Measurements from ENCODE around the gene CDC27. TPM values are rescaled to one million over a fixed set of nuclear protein-coding genes. Genes with fewer than 3 reads are reported as not detected.
"Not testable (repeated sequence)": the region's sequence is repeated elsewhere in the genome, so short reads cannot be mapped to it uniquely, and the experiment has no call there.

Gene CDC27
- total RNA-seq, 3 donors from 2014 or later = 52.0 to 67.5 (median 54.8) TPM

DNA sequence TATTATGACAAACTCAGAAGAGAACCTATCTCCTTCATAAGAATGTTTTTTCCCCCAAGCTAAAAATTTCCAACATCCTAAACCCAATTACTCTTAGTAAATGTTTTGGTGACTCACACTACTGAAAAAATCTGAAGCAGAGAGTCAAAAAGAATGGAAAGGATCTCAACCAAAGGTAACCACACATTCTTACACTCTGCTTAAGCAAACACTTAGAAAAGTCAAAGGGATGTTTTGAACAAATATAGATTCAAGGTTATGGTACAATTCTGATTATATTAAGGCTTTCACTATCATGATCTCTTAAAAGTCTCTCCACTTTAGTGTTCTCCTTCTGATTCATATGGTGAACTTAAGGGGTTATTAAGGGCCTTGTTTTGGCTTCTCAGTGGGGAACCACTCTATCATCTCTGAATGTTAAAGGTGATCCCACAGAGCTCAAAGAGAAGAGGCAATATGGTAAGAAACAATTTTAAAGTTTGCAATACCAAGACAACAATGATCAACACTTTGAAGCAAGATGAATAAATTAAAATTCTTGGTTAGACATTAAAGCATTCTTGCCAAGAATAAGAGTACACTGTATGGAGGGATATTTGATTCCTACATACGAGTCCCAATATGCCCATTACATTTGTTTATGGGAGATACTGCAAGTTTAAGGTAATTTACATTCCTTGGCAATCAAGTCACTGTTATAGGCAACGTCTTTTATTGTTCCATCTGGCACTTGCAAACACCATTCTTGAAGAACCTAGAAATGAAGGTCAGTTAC, 69.2 kb downstream of the CDC27 start:
- TF ChIP-seq, protein P1, sequence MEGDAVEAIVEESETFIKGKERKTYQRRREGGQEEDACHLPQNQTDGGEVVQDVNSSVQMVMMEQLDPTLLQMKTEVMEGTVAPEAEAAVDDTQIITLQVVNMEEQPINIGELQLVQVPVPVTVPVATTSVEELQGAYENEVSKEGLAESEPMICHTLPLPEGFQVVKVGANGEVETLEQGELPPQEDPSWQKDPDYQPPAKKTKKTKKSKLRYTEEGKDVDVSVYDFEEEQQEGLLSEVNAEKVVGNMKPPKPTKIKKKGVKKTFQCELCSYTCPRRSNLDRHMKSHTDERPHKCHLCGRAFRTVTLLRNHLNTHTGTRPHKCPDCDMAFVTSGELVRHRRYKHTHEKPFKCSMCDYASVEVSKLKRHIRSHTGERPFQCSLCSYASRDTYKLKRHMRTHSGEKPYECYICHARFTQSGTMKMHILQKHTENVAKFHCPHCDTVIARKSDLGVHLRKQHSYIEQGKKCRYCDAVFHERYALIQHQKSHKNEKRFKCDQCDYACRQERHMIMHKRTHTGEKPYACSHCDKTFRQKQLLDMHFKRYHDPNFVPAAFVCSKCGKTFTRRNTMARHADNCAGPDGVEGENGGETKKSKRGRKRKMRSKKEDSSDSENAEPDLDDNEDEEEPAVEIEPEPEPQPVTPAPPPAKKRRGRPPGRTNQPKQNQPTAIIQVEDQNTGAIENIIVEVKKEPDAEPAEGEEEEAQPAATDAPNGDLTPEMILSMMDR (IDR thresholded peaks at IDR 0.05) = no peak
- no peaks in the 10 kb centered on the region for H3K4me1 ChIP-seq (ENCODE audit: low read depth)
- intact Hi-C loops (cut with DNase I, micrococcal nuclease) = no loop called here
- H3K9me3 ChIP-seq = no peaks in the 10 kb centered on the region
- no peak for DNase-seq
- ATAC-seq = no peak
- H3K36me3 ChIP-seq (ENCODE audit: low read depth) = no peaks in the 10 kb centered on the region
- no peak overlapping the region for H3K4me3 ChIP-seq

DNA sequence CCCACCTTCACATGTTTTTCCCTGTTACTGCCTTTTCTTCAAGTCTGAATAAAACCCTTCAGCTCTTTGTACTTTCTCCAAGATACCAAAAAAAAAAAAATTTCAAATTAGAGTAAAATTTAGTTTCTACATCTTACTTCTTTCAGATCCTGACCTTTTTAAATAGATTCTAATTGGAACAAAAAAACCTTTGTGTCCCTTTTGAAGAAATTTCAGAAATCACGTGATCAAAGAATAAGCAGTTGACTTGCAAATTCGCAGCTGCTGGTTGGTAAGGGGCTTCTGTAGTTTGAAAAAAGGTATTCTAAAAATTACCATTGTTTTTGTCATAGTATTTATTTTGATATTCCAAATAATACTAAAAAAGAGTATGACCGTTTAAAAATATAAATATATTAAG, 71.7 kb downstream of the CDC27 start:
- no peak for DNase-seq
- Histone ChIP-seq H3K36me3 (ENCODE audit: low read depth) (no peaks in the 10 kb centered on the region), H3K4me1 (ENCODE audit: low read depth) (no peaks in the 10 kb centered on the region), H3K4me3 (no peak overlapping the region), H3K9me3 (no peaks in the 10 kb centered on the region)
- TF ChIP-seq, protein P1 (IDR thresholded peaks at IDR 0.05) = no peak
- intact Hi-C loops (cut with DNase I, micrococcal nuclease) = no loop called here
- ATAC-seq = no peak

DNA sequence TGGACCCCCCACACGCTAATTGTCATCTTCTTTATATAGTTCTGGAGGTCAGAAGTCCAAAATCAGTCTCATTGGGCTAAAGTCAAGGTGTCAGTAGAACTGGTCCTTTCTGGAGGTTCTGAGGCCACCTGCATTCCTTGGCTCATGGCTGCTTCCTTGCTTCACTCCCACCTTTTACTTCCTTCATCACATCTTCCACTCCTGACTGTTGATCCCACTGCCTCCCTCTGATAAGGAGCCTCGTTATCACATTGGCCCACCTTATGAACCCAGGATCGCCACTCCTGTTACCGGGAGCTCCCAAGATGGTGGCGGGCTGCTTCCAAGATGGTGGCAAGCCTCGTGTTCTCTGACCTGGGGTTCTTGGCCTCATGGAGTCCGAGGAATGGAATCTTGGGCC, 83.0 kb downstream of the CDC27 start:
- intact Hi-C loops (cut with DNase I, micrococcal nuclease) = no loop called here
- TF ChIP-seq, protein P1 (IDR thresholded peaks at IDR 0.05) = no peak
- Histone ChIP-seq H3K4me1 (ENCODE audit: low read depth) (no peaks in the 10 kb centered on the region), H3K4me3 (no peak overlapping the region), H3K36me3 (ENCODE audit: low read depth) (no peaks in the 10 kb centered on the region), H3K9me3 (no peaks in the 10 kb centered on the region)
- ATAC-seq (no peak), DNase-seq (no peak)

DNA sequence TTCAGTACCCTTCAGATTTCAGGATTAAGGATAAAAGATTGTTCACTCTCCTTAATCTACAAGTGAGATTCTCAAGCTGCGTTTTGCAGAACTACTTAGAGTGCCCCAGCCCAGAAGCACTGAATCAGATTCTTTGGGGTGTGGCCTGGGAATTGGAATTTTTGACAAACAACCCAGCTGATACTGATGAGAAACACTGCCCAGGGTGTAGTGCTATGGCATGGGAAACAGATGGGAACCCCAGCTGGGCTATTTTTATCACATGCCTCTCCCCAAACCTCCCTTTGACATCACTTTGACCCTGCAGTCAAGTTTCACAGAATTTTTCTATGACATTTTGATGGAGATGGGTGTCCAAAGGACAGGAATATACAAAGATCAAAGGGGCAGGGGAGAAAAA, 83.8 kb downstream of the CDC27 start:
- ATAC-seq; H3K9me3 ChIP-seq; H3K4me1 ChIP-seq (ENCODE audit: low read depth); intact Hi-C loops (cut with DNase I, micrococcal nuclease); DNase-seq; H3K36me3 ChIP-seq (ENCODE audit: low read depth); H3K4me3 ChIP-seq: not testable (repeated sequence)

DNA sequence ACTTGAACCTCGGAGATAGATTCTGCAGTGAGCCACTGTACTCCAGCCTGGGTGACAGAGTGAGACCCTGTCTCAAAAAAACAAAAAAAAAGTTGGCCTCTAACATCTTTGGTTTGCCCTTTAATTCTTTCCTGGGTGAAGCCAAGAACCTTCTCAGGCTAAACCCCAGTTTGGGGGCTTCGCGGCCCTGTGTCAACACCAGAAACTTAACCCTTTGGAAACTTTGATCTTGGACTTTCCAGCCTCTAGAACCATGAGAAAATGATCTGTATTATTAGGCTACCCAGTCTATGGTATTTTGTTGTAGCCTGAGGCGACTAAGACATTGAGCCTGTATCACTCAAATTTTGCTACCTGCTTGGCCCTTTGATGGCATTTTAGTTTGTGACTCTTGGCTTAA, 86.2 kb downstream of the CDC27 start:
- TF ChIP-seq, protein P1 (IDR thresholded peaks at IDR 0.05) = no peak

DNA sequence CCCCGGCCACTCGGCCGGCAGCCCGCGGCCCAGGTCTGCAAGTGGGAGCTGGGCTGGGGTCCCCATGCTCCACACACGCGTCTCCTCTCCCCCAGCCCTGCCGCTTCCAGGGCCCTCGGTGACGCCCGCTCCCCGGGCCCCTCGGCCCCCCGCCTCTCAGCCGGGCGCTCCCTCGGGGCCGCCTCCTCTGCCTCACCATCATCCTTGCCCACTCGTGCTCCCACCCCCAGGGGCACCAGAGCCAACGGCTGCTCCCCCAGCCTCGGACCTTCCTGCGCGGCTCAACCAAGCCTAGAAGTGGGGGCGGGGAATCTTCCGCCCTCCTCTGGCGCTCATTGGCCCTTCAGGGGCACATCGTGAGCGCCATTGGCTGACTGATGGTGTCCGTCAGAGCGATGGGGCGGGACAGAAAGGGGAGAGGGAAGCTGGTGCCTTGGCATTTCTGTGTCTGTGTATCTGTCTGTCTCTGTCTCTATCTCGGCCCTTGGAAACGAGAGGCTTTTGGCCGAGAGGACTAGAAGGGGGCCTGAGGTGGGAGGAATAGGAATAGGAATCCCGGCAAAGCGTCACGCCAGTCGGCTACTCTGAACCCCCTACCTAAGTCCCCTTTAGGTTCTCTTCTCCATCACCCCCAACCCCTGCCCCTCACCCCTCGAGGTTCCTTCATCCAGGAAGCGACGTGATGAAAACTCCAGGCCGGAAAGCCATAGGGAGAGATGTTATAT, 88.9 kb downstream of the CDC27 start:
- TF ChIP-seq, protein P1 (IDR thresholded peaks at IDR 0.05) = no peak
- intact Hi-C loops (cut with DNase I, micrococcal nuclease) = no loop called here
- Histone ChIP-seq H3K9me3 (no peaks in the 10 kb centered on the region), H3K36me3 (ENCODE audit: low read depth) (no peaks in the 10 kb centered on the region), H3K4me1 (ENCODE audit: low read depth) (peaks cover 7% of the 10 kb centered on the region), H3K4me3 (peak overlapping the region; percentile 91)
- DNase-seq = peak; percentile 93 to 98 (median 97)
- peak; percentile 100 for ATAC-seq

More for the DNA sequence above, 86.2 kb downstream of the CDC27 start:
- no peaks in the 10 kb centered on the region for H3K36me3 ChIP-seq (ENCODE audit: low read depth)
- intact Hi-C loops (cut with DNase I, micrococcal nuclease) = no loop called here
- DNase-seq (no peak), ATAC-seq (no peak)
- no peaks in the 10 kb centered on the region for H3K9me3 ChIP-seq
- H3K4me3 ChIP-seq = no peak overlapping the region
- H3K4me1 ChIP-seq (ENCODE audit: low read depth) = peaks cover 7% of the 10 kb centered on the region

Measured in mucosa of descending colon (tissue), 3 donors.